RPMI8226 (cell line): ENCODE results near the gene ACVR2A.

Source experiments
- DNase-seq: peaks from one replicate; pipeline ENCODE4 v3.0.0-alpha.2; 2015

The ACVR2A gene

DNA sequence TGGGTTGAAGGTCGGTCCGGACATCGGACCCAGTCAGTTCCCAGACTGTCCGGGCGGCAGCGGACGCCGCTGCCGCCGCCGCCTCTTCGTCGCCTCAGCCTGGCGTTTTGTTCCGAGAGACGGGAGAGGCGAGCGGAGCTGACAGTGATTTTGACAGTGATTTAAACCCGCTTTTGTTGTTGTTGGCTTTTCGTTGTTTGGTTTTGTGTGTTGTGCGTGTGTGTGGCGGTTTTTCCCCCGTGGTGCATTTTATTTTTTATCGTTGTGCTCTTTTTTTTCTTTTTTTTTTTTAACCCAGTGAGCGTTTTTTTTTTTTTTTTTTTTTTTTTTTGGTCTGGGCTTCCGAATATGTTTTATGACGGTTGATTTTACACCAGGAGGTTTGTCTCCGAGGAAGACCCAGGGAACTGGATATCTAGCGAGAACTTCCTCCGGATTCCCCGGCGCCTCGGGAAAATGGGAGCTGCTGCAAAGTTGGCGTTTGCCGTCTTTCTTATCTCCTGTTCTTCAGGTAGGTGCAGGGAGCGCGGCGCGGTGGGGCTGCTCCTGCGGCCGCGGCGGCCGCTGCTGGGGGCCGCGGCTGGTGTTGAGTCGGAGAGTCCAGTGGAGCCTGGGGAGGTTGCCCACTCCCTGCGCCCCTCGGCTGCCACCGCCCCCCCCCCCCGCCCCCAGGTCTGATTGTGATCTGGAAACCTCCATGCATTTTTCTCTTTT lies at the start of gene ACVR2A:
ACVR2A (plus strand) TSS at position 333 of the 714 bp plus-strand sequence; CDS start at position 457, 124 bp downstream.
- DNase-seq, result peak; percentile 64

DNA sequence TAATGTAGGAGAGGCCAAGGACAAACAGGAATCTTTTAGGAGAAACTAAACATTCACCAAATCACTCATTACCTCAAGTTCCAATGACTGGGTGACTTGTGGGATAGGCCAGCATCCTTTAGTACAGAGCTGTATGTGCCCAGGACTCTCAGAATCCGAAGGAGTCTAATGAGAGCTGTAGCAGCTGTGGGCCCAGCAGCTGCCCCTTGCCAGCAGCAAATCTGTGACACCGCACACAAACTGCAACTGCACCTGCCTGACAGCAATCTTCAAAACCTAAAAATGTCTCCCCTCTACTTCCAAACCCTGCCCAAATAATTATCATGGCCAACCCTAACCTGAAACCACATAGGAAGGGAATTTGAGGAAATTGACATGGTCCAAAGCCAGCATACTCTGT lies 44.5 kb upstream of the ACVR2A start:
- no peak for DNase-seq

DNA sequence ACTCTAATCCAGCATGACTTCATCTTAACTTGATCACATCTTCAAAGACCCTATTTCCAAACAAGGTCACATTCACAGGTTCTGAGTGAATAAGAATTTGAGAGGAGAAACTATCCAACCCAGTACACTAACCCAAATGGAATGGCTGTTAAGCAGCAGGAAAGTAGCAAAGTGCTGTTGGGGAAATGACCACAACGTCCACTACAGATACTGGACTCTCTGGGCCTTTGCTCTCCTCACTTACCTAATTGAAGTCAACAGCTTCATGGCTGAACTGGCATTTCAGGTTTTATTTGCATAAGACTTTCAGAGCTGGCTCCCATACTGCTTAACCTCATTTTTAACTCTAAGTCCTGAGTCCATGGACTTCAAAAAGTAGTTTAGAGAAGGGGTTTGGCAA lies 38.0 kb upstream of the ACVR2A start:
- DNase-seq, result no peak

DNA sequence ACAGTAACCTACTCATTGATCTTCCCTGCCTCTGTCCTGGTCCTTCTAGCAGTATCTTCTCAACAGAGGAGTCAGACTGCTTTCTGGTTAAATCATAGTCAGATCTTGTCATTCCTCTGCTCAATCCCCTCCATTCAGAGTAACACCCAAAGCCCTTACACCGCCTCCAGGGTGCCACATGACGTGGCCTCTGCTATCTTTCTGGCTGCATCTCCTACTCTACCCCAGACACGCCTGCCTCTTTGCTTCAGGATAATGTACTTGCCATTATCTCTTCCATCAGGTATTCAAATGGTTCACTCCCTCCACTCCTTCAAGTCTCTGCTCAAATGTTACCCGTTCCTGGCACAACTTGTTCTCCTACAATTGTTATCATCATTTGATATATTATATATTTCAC lies 36.3 kb upstream of the ACVR2A start:
- no peak for DNase-seq

DNA sequence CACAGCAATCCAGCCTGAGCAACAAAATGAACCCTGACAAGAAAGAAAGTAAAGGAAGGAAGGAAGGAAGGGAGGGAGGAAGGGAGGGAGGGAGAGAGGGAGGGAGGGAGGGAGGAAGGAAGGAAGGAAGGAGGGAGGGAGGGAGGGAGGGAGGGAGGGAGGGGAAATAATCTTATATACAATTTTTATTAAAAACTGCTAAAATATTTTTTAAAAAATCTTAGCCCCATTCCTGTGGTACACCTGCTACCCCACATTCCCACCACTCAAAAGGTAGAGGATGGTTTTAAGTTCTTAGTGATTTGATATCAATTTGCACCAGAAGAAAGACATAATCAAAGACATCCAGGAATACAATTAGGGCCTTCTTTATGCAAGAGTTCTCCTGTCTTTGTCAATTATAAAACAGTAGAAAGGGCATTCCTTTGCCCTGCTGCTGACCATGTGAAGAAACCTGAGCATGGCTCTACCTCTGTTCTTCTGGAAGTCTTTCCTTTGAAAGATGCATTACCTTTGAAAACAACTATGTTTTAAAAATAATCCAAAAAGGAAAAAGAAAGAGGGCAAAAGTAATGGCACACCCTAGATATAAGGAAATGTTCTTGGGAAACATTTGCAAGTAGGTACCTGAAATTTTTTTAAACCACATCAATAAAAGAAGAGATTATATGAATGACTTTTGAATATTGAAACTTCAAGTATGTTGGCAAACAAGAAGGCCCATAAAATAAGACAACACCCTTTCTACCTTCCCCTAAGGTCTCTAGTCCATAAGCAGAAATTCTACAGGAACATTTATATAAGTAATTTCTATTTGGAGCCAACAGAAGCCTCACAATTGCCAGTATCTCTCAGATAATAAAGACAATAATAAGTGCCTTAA lies 33.7 kb upstream of the ACVR2A start:
- DNase-seq, result no peak

DNA sequence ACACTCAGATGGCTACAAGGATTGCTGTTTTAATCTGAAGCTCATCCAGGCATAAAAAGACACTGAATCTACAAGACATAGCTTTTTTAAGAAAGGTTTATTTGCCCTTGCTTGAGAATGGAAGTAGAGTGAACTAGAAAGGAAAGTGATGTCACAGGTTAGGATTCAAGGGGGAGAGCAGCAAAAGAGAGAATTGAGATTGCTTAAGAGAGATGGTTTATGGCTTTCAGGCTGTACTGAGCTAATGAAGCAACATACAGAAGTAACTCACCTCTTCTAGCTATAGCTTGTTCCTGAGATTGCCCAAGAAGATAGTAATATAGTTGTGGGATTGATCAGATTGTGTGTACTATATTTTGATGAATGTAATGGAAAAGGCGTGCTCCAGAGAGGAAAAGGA lies 26.1 kb upstream of the ACVR2A start:
- no peak for DNase-seq

DNA sequence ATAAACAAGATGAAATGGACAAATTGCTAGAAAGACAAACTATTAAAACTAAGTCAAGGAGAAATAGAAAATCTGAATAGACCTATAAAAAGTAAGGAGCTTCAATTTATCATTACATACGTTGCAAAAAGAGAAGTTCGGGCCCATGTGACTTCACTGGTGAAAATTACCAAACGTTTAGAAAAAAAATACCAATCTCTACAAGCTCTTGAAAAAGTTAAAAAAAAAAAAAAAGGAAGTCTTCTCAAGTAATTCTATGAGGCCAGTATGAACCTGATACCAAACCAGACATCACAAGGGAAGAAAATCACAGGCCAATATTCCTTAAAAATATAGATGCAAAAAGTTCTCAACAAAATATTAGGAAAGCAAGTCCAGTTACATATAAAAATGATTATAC lies 20.2 kb upstream of the ACVR2A start:
- DNase-seq, result no peak

DNA sequence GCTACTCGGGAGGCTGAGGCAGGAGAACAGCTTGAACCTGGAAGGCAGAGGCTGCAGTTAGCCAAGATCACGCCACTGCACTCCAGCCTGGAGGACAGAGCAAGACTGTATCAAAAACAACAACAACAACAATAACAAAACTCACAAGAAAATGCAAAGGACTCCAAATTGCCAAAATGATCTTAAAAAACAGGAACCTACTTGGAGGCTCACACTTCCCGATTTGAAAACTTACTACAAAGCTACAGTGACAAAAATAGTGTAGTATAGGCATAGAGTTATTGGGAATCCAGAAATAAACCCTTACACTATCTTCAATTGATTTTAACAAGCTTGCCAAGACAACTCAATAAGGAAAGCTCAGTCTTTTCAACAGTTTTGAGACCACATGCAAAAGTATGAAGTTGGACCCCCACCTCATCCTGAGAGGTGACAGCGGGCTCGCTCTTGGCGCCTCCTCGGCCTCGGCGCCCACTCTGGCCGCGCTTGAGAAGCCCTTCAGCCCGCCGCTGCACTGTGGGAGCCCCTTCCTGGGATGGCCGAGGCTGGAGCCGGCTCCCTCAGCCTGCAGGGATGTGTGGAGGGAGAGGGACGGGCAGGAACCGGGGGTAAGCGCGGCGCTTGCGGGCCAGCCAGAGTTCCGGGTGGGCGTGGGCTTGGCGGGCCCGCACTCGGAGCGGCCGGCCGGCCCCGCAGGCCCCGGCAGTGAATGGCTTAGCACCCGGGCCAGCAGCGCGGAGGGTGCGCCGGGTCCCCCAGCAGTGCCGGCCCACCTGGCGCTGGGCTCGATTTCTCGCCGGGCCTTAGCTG lies 18.3 kb upstream of the ACVR2A start:
- no peak for DNase-seq

DNA sequence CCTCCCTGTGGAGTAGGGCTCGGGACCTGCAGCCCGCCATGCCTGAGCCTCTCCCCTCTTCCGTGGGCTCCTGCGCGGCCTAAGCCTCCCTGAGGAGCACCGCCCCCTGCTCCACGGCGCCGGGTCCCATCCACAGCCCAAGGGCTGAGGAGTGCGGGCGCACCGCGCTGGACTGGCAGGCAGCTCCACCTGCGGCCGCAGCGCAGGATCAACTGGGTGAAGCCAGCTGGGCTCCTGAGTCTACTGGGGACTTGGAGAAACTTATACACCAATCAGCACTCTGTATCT lies 17.8 kb upstream of the ACVR2A start:
- DNase-seq, result no peak

DNA sequence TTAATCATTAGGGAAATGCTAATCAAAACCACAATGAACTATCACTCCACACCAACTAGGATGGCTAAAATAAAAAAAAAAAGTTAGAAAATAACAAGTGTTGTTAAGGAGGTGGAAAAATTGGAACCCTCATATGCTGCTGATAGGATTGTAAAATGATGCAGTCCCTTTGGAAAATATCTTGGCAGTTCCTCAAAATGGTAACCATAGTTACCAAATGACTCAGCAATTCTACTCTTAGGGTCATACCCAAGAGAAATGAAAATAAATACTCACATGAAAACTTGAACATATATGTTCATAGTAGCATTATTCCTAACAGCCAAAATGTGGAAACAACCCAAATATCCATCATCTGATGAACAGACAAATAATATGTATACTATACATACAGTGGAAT lies 15.7 kb upstream of the ACVR2A start:
- no peak for DNase-seq

DNA sequence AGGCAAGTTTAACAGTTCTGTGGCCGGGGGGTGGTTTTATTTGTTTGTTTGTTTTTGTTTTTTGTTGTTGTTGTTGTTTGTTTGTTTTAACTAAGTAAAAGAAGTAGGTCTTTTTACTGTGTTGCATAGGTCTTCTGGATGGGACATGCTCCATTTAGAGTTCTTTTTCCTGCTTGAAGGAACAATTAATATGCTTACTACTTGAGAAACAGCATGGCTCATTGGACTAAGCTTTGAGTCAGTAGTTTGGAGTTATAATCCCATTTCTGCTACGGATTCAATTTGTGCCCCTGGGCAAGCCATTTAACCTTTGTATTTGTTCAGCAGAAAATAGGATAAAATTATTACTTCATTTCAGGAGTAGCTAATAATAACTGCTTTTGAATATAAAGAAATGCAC lies 8.7 kb upstream of the ACVR2A start:
- no peak for DNase-seq

DNA sequence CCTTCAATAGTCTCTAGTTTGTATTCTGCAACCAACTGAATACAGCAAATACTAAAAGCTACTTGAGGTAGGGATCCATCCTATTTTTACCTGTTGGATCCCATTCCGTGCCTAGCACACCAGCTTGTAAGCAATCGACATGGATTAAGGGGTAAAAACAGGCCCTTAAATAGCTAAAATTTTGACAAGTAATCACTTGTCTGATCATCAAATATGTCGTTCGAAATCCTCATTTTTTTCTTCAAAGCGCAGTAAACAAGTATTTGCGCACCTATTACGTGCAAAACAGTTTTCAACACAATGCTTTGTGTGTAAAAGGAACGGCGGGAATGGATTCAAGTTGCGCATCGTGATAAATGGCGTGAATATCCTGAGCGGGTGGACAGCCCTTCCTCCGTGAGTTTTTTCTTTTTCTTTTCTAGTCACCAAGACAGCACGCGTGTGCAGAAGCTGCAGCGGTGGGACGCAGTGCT lies 1.4 kb upstream of the ACVR2A start:
- DNase-seq, result no peak

DNA sequence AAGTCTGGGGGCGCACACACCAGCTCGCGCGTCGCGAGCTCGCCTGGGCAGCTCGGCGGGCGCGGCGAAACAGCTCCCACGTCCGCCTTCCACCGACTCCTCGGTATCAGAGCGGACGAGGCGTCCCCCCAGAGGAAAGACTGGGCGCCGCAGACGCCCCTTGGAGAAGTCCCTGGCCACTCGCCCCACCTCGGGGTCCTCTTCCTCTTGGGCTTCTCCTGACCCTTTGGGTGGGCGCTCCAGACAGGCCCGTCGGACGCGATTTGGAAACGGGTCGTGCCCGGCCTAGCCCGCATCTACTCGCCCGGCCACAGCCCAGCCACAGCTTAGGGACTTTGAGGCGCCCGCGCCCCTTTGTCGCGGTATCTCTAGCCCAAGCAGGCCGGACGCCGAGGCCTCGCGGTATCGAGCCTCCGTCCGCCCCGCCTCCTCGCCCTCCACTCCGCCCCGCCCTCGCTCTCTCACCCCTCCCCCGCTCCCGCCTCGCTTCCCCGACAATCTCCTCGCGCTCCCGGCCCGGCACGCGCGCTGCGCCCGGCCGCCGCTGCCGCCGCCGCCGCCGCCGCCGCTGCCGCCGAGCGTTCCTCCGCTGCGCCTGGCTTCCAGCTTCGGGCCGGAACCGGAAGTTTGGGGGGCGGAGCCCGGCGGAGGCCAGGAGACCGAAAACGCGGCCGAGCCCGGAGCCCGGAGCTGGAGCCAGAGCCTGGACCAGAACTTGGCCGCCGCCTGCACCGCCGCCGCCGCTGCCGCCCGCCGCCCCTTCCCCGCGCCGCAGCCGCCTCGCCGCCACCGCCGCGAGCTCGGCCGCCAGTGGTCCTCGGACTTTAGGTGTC lies 749 bp upstream of the ACVR2A start:
- DNase-seq, result peak; percentile 92

DNA sequence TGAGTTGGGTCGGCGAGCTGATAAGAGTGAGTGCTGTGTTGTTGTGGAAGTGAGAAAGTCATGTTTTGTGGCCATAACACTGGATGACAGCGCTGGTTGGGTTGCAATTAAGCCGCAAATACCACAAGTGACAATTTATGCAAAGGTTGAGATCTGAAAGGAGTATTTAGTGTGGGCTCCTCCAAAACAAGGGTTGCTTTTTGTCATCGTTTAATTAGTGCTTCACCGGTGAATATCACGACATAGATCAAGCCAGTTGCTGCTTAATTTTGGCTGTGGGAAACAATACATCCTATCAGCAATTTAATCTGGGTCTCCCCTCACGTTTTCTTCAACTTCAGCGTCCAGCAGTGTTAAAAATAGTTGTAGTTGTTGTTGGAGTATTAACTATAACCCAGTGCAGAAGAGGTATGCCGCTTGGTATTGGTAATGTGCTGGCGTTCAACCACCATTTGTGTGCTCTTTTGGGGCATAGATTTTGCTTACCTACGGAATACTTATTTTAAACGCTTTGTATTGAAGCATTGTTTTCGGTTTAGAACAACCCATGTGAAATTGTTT lies 662 bp downstream of the ACVR2A start:
- DNase-seq, result peak; percentile 25

DNA sequence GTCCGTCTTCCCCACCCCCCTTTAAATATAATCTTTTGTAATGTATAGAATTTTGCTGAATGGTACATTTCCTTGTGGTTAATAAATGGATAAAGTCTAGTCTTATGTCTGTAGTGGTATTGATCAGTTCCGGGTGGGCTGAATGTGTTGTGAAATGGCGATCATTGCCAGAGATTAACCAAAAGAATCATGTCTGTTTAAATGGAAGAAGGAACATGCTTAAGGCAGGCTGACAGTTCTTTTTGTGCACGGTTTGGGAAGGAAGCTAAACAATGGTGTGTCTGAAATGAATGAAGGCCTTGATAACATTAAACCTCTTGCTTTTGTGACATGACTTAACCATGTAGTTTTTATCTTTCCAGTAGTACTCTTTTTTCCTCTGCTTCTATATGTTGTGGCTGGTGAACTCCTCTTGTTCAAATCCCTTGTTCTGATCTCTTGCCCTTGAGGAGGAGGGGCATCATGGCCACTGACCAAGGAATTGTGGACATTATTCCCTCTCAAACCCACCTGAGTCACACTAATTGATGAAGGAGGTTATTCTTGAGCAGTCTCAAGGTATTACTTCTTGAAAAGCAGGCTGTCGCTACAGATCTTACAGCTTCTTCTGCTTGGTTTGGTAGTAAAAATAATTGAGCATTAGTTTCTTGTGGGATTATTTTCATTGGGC lies 1.7 kb downstream of the ACVR2A start:
- DNase-seq, result no peak

DNA sequence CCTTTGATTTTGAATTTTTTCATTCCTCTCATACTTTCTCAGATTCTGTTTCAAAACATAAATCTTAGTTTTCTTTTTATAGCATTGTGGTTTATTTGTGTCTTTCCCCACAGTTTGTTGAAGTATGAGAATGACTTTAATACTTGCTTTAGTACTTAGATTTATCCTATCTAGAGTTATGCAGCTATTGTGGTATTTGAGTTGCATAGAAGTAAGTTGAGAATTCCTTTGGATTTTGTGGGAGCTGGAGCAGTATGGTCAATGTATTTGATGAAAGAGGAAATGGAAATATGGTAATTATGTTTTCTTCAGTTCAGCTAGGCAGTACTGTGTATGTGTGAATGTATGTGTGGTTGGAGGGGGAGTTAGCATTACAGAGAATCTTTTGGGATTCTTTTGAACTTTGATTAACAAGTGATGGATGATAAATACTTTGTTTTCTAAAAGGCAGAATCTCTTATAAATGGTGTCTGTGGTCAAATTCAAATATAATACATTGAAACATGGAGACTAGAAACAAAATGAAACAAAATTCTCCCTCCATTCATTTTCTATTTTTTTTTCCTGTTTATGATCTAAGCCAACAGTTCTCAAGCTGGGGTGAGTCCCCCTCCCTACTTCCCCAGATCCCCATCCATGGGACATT lies 3.0 kb downstream of the ACVR2A start:
- no peak for DNase-seq

DNA sequence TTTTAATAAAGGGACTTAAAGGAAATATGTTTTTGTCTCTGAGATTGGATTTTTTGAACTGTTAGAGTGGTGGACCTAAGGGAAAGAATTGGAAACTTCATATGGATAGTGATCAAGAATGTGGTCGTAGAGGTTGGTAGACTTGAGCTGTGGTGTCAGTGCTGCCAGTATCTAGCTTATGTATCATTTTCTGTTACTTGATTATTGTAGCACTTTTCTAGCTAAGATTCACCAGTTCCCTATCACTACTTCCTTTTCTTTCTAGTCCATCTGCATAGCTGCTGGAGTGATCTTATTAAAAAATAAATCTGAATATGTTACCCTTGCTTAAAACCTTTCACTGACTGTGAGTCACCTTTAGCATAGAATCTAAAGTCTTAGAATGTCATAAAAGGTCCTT lies 6.0 kb downstream of the ACVR2A start:
- no peak for DNase-seq

DNA sequence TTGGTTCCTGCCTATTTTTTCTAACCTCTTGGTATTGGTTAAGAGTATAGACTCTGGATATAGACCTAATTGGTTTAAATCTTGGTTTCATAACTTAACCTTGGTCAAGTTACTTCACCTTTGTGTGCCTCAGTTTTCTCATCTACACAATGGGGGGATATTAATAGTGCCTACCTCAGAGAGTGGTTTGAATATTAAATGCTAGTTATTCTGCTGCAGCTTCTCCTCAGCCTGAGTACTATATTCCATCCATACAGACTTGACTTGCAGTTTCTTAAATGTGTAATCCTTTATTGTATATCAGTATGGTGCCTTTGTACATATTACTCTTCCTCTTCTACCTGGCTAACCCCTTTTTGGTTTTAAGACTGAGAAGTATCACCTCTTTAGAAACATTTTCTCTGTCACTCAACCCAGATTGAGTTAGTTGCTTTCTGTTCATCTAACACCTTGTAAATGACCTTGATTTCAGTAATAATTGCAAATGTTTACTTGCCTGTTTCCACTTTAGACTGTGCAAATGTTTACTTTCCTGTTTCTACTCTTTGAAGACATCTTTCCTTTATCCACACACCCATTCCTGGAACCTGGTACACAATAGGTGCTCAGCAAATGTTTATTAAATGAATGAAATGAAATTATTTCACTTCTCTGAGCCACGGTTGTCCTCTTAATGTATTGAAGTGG lies 6.6 kb downstream of the ACVR2A start:
- no peak for DNase-seq

DNA sequence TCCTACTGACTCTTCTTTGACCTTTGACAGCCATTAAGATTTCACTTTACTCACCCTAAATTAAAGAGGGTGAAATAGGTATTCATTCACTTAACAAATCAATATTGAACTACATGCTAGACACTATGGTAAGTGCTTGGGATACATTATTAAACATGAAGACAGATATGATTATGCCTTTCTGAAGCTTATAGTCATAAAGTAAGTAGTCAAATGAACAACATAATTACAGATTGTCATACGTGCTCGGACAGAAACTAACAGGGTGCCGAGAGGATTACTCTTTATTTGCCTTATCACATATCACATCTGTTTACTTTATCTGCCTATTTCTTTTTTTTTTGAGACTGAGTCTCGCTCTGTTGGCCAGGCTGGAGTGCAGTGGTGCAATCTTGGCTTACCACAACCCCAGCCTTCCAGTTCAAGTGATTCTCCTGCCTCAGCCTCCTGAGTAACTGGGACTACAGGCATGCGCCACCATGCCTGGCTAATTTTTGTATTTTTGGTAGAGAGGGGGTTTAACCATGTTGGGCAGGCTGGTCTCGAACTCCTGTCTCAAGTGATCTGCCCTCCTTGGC lies 9.8 kb downstream of the ACVR2A start:
- DNase-seq, result no peak

DNA sequence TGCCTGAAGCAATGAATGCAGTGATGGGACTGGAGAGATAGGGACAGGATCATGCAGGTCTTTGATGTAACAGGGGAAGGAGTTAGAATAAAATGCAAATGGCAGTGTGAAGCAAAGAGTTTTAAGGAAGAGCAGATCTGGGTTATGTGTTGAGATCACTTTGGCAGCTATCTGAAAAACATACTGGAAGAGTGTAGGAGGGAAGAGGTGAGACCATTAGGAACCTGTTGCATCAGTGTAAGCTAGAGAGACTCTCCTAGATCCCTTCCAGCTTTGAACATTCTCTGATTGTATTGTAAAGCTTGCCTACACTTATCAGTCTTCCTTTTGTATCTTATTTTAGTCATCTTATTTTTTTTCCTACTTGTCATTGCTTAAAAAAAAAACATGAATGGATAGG lies 10.5 kb downstream of the ACVR2A start:
- no peak for DNase-seq
